ENCODE measurements around the gene SMIM35. TPM values are rescaled to one million over a fixed set of nuclear protein-coding genes. Genes with fewer than 3 reads are reported as not detected.

The SMIM35 gene
- total RNA-seq, 1 experiment from 2014 or later, result not detected

DNA sequence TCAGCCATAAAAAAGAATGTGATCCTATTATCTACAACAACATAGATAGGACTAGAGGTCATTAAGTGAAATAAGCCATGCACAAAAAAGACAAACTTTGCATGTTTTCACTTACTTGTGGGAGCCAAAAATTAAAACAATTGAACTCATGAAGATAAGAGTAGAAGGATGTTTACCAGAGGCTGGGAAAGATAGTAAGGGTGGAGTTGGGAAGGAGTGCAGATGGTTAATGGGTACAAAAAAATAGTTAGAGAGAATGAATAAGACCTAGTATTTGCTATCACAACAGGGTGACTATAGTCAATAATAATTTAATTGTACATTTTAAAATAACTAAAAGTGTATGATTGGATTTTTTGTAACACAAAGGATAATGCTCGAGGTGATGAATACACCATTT is 127.8 kb downstream of the SMIM35 start:
- ChIA-PET CTCF (no interaction called here), POLR2A (ENCODE audit: unreplicated experiment) (no interaction called here)
- no peak overlapping the region for H3K27ac ChIP-seq

More for the DNA sequence above, 127.8 kb downstream of the SMIM35 start:
- TF ChIP-seq, protein P1, sequence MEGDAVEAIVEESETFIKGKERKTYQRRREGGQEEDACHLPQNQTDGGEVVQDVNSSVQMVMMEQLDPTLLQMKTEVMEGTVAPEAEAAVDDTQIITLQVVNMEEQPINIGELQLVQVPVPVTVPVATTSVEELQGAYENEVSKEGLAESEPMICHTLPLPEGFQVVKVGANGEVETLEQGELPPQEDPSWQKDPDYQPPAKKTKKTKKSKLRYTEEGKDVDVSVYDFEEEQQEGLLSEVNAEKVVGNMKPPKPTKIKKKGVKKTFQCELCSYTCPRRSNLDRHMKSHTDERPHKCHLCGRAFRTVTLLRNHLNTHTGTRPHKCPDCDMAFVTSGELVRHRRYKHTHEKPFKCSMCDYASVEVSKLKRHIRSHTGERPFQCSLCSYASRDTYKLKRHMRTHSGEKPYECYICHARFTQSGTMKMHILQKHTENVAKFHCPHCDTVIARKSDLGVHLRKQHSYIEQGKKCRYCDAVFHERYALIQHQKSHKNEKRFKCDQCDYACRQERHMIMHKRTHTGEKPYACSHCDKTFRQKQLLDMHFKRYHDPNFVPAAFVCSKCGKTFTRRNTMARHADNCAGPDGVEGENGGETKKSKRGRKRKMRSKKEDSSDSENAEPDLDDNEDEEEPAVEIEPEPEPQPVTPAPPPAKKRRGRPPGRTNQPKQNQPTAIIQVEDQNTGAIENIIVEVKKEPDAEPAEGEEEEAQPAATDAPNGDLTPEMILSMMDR (conservative IDR thresholded peaks at IDR 0.05), result no peak
- TF ChIP-seq EZH2 (IDR thresholded peaks at IDR 0.05; ENCODE audit: low read depth), result no peak
- H3K79me2 ChIP-seq (ENCODE audit: low read depth), result no peaks in the 10 kb centered on the region
- peaks cover 38% of the 10 kb centered on the region for H3K27me3 ChIP-seq (ENCODE audit: insufficient read depth, low read depth)
- no peaks in the 10 kb centered on the region; the same call in 1 of the 2 replicates for H3K9me2 ChIP-seq (ENCODE audit: insufficient read depth)
- BruUV-seq (replicated peaks), result no TSS peak
- H3K4me1 ChIP-seq (replicated peaks; ENCODE audit: insufficient read depth), result no peaks in the 10 kb centered on the region
- DNase-seq, result no peak
- no peak overlapping the region for H3K4me2 ChIP-seq
- H3K9me3 ChIP-seq (ENCODE audit: insufficient read depth, low read depth), result no peaks in the 10 kb centered on the region
- no peaks in the 10 kb centered on the region for H4K20me1 ChIP-seq (ENCODE audit: insufficient read depth)
- H2AFZ ChIP-seq, result no peak overlapping the region
- intact Hi-C loops (cut with micrococcal nuclease; ENCODE audit: unreplicated experiment), result no loop called here
- no peak overlapping the region for H3K4me3 ChIP-seq
- no peaks in the 10 kb centered on the region for H3K36me3 ChIP-seq (ENCODE audit: low read depth)
- no peaks in the 10 kb centered on the region for H3F3A ChIP-seq (ENCODE audit: insufficient read depth, low read depth)

Other genes with a start within 250 kb of the SMIM35 start
- gene FXYD6, start 210.3 kb downstream of the SMIM35 start, total RNA-seq (2021), result 0.20 and 0.48 TPM in 2 replicates
- 18.5 and 21.7 TPM in 2 replicates for gene TMPRSS13, start 157.6 kb downstream of the SMIM35 start, total RNA-seq (2021)
- not detected in 2 replicates for gene IL10RA, start 100.6 kb downstream of the SMIM35 start, total RNA-seq (2021)
- 18.7 and 27.6 TPM in 2 replicates for gene TMPRSS4, start 9.9 kb downstream of the SMIM35 start, total RNA-seq (2021)
- gene SCN4B, start 65.9 kb upstream of the SMIM35 start, total RNA-seq (2021), result 0.08 TPM in 1 of 2 replicates, not detected in the other
- not detected in 2 replicates for gene SCN2B, start 89.7 kb upstream of the SMIM35 start, total RNA-seq (2021)
- gene JAML, start 138.0 kb upstream of the SMIM35 start, total RNA-seq (2021), result not detected in 2 replicates
- 13.4 and 16.8 TPM in 2 replicates for gene MPZL3, start 165.4 kb upstream of the SMIM35 start, total RNA-seq (2021)
- 39.4 and 43.1 TPM in 2 replicates for gene MPZL2, start 177.3 kb upstream of the SMIM35 start, total RNA-seq (2021)
- gene CD3E, start 217.8 kb upstream of the SMIM35 start, total RNA-seq (2021), result not detected in 2 replicates

All from PC-9 (cell line).